T1000 (cell line): ENCODE measurements around the gene SGCD.
"Not testable (repeated sequence)": the region's sequence is repeated elsewhere in the genome, so short reads cannot be mapped to it uniquely, and the experiment has no call there.

Experiments
- DNase-seq: peaks from one replicate; lab custom pipeline; 2025; ENCODE audit warnings: mixed read lengths; lab: John Stamatoyannopoulos, UW

Gene SGCD

GRCh38 chr5:156631005-156631404 lies 304.0 kb downstream of the SGCD start:
- no peak for DNase-seq

DNA sequence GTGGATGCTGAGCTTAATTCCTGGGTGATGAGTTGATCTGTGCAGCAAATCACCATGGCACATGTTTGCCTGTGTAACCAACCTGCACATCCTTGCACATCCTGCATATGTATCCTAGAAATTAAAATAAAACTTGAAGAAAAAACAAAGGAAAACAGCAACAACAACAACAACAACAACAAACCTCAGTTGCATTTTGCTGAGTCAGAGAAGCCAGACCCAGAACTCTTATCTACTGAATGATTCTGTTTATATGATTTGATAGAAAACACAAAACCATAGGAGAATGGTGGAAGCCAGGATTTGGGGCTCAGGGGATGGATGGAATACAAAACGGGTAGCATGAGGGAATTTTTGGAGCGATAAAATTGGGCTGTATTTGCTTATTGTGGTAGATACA lies 307.3 kb downstream of the SGCD start:
- no peak for DNase-seq

- no peak for DNase-seq
Observed at GRCh38 chr5:156640691-156641241, 313.8 kb downstream of the SGCD start.

DNA sequence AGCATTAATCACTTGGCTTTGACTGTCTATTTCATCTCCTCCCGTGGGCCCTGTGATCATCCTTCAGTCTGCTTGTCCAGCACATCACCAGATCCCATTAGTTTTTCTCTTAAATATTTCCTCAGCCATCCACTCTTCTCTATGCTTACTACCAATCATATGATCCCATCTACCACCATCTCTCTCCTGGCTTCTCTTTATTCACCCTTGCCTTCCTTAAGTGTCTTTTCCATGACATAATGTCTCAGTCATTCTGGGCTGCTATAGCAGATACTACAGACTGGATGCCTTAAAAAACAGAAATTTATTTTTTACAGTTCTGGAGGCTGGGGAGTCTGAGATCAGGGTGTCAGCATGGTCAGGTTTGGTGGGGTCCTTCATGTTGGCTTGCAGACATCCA lies 314.7 kb downstream of the SGCD start:
- DNase-seq: no peak

- DNase-seq: no peak
Observed at GRCh38 chr5:156647034-156647451, 320.1 kb downstream of the SGCD start.

DNA sequence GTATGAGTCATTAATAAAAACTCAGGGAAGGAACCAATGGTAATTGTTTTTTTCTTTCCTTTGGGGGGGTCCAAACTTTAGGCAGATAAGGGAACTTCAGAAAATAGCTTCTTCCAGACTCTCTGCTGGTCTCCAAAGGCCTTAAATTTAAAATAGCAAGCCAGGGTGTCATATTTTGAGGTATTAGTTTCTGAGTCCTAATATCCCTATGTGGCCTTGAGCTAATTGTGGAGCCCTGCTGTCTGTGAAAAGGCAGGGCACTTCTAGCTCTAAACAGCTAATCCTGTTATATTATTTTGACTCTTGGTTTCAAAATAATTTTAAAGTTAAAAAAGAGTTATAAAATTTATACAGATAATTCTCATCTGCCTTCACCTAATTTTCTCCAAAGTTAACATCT lies 327.5 kb downstream of the SGCD start:
- no peak for DNase-seq

DNA sequence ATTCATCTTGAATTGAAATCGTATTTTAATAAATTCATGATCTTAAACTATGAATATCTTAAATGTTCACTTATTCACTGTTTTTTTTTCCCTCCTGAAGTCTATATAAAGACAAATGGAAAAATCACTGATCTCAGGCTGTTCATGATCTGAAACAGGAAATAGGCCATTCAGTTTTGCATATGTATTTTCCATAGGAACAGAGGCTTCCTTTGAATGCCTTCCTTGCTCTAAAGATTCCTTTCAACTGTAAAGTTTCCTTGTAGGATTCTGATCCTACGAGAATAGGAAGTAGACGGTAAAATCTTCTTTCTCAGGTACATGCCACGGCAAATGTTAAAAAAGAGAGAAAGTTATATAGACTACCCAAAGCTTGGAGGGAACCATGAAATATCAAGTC lies 328.8 kb downstream of the SGCD start:
- no peak for DNase-seq

- not testable (repeated sequence) for DNase-seq
Observed at GRCh38 chr5:156664832-156665231, 337.9 kb downstream of the SGCD start.

DNA sequence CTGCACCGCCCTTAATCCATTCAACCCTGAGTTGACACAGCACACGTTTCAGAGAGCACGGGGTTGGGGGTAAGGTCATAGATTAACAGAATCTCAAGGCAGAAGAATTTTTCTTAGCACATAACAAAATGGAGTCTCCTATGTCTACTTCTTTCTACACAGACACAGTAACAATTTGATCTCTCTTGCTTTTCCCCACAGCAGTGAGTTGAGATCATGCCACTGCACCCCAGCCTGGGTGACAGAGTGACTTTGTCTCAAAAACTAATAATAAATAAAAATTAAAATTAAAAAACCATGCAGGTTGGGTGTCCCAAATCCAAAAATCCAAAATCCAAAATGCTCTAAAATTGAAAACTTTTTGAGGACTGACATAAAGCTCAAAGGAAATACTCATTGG lies 339.7 kb downstream of the SGCD start:
- not testable (repeated sequence) for DNase-seq

DNA sequence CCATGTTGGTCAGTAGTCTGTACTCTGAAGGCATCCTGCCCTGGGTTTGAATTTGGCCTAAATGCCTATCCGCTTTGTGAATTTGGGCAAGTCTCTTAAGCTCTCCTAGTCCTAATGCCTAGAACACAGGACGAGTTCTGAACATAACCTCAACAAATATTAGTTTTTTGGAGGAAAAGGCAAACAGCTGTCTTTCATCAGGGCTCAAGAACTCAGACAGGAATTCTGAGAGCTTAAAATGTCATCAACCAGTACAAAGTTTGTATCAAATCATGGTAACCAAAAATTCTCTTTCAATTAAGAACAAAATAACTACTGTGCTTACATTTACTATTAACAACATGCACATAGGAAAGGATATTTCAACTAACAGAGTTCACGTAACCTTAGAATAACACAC lies 340.7 kb downstream of the SGCD start:
- no peak for DNase-seq

GRCh38 chr5:156669416-156669815 lies 342.5 kb downstream of the SGCD start:
- DNase-seq: no peak

DNA sequence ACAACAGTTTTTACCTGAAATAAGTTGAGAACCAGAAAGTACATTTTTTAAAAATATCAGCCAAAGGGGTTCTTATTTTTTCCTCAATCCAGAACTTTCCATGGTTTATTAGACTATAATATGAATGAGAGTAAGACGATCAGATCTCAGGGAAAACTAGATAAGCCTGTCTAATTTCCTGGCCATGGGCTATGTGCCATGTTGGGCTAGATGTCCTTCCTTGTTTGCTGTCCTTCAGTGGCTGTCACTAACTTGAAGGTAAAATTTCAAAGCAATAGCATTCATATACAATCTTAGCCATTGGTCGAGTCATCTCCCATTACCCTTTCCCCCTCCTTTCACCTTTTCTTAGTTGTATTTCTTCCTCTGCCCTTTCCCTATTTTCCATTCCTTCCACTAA lies 343.7 kb downstream of the SGCD start:
- DNase-seq: no peak

- no peak for DNase-seq
Observed at GRCh38 chr5:156675395-156675794, 348.4 kb downstream of the SGCD start.

- no peak for DNase-seq
Observed at GRCh38 chr5:156677963-156678362, 351.0 kb downstream of the SGCD start.

DNA sequence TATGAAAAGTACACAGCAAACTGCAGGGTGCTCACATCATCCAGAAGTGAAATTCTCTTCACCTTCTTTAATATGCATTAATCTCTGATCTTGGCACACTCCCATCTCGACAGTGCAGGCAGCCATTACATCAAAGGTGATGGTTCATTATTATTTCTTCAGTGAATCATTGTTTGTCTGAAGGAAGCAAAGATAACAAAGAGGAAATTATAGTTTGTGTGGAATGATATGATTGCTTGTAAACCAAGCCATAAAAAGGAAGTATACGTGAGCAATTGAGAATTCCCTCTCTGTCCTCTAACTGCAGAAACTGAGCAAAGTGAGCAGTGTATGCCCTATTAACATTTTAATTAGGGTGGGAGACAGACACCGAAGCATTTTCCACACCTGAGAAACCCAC lies 351.5 kb downstream of the SGCD start:
- no peak for DNase-seq

- no peak for DNase-seq
Observed at GRCh38 chr5:156680831-156681230, 353.9 kb downstream of the SGCD start.

- DNase-seq: no peak
Observed at GRCh38 chr5:156681265-156681664, 354.3 kb downstream of the SGCD start.

- no peak for DNase-seq
Observed at GRCh38 chr5:156682971-156683370, 356.0 kb downstream of the SGCD start.

DNA sequence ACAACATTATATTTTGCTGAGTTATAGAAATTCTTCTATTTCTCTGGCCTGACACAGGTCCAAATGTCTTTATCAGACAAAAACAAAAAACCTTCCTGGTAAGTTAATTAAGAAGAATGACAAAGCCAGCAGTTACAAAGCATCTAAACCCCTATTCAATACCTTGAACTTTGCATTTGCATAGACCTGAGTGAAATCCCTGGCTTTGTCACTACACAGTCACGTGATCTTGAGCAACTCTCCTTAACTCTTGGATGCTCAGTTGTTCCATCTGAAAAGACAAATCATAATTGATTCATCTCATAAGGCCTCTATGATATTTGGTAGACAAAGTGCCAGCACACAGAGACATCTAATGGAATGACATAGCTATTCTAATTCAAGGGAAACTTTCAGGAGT lies 356.5 kb downstream of the SGCD start:
- no peak for DNase-seq

GRCh38 chr5:156684216-156684615 lies 357.3 kb downstream of the SGCD start:
- no peak for DNase-seq

- DNase-seq: no peak
Observed at GRCh38 chr5:156685481-156685880, 358.5 kb downstream of the SGCD start.

- no peak for DNase-seq
Observed at GRCh38 chr5:156686380-156686779, 359.4 kb downstream of the SGCD start.

DNA sequence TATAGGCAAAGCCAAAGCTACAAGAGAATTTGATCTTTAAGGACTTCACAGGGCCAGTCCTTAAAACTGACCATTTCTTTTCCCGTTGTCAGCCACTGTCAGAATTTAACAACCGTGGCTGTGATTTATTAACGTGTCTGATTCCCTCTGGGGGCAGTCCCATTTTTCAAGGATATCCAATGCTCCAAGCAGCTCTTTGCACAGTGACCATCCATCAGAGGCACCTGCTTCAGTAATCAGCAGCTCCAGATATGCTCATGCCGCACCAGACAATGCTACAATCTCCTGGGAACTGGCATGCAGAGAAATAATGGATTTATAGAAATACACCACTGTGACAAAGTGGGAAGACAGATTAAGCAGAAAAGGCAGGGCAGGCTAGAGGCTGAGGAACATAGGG lies 359.8 kb downstream of the SGCD start:
- no peak for DNase-seq

DNA sequence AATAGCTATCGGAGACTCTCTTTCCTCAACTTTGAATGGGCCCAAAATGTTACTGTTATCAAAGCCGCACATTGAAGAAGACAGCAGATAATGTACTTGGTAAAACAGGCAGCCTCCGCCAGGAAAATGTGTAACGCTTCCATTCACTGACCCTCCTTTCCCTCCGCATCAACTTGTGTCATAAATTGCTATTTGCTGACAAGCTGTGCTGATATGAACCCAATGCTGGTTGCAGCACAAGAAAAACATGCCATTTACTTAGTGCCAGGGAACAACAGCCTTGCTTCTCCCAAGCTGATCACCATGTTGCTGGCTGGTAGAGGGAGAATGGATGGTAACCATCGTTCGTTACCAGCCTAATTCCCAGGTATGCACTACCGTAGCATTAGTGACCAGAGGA lies 360.6 kb downstream of the SGCD start:
- DNase-seq: no peak

DNA sequence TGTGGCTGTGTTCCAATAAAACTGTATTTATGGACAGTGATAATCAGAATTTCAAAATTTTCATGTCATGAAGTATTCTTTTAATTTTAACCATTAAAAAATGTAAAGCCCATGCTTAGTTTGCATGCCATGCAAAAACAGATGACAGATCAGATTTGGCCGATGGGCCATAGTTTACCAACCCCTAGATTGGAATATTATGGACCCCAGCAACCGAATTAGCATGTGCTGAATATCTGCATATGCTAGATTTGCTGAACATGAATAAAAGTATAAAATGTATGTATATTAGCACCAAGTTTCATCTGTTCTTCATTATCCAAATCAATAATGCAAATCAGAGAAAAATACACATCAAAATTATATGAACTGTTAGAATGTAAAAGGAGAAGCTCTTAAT lies 364.6 kb downstream of the SGCD start:
- DNase-seq: no peak
